A673 (cell line): ENCODE results near the gene PRKAA2. TPM values are rescaled to one million over a fixed set of nuclear protein-coding genes. Genes with fewer than 3 reads are reported as not detected.

Experiments used
- BruUV-seq: library from RNA; stranded (reverse); fragments of 400-500 nt; replicated peaks from 2 replicates; lab custom pipeline; 2021; lab: Mats Ljungman, UMichigan
- CTCF ChIA-PET: fragments of 300-600 bp; sonication (Branson Sonifier 250); formaldehyde crosslinking; loops from one replicate; lab custom pipeline; 2022; ENCODE audit warnings: antibody characterized with exemption; lab: Charles Lee
- POLR2A ChIA-PET: fragments of 300-600 bp; sonication (Branson Sonifier 250); formaldehyde crosslinking; loops from one replicate; lab custom pipeline; 2022; ENCODE audit warnings: antibody characterized with exemption; ENCODE audit not compliant: low non-redundant PET; lab: Charles Lee
- DNase-seq: peaks from one replicate; pipeline ENCODE4 v3.0.0-alpha.2; 2015; ENCODE audit warnings: low spot score
- H3K27ac ChIP-seq: fragments of 200-600 bp; sonication (generic); 2 replicates; pipeline ENCODE4 v1.5.1; 2016; ENCODE audit warnings: mixed run types, low read depth, mild to moderate bottlenecking, mixed read lengths, antibody characterized with exemption, low read length; ENCODE audit not compliant: poor library complexity, severe bottlenecking
- H3K27me3 ChIP-seq: fragments of 200-600 bp; sonication (generic); replicated peaks from 2 replicates; pipeline ENCODE4 v1.6.1; 2017; ENCODE audit warnings: mixed run types, low read depth, mild to moderate bottlenecking, mixed read lengths, antibody characterized with exemption, low read length; ENCODE audit not compliant: insufficient read depth, poor library complexity
- H3K36me3 ChIP-seq: fragments of 200-600 bp; sonication (generic); 2 replicates; pipeline ENCODE4 v1.6.1; 2016; ENCODE audit warnings: mixed run types, mild to moderate bottlenecking, mixed read lengths, antibody characterized with exemption, low read length; ENCODE audit not compliant: insufficient read depth, poor library complexity, severe bottlenecking
- H3K4me1 ChIP-seq: fragments of 200-600 bp; sonication (generic); 2 replicates; pipeline ENCODE4 v1.6.1; 2017; ENCODE audit warnings: mixed run types, mild to moderate bottlenecking, mixed read lengths, antibody characterized with exemption, low read length; ENCODE audit not compliant: insufficient read depth, poor library complexity, severe bottlenecking
- H3K4me3 ChIP-seq: fragments of 200-600 bp; sonication (generic); 2 replicates; pipeline ENCODE4 v1.5.1; 2016; ENCODE audit warnings: low read depth, mixed run types, mild to moderate bottlenecking, mixed read lengths, low read length; ENCODE audit not compliant: poor library complexity, severe bottlenecking
- H3K9me3 ChIP-seq: fragments of 200-600 bp; sonication (generic); 2 replicates; pipeline ENCODE4 v1.6.1; 2016; ENCODE audit warnings: mixed run types, low read depth, mild to moderate bottlenecking, mixed read lengths, antibody characterized with exemption, low read length; ENCODE audit not compliant: poor library complexity, severe bottlenecking
- CTCF ChIP-seq: fragments of 300-800, 200-600 bp; sonication (generic); conservative IDR thresholded peaks from 2 replicates; pipeline ENCODE4 v1.5.1; 2017; ENCODE audit warnings: low read depth, mild to moderate bottlenecking, antibody characterized with exemption, low read length, moderate library complexity, mixed read lengths
- EZH2 ChIP-seq: fragments of 200-600 bp; sonication (generic); IDR thresholded peaks from 2 replicates; pipeline ENCODE4 v1.6.1; 2017; ENCODE audit warnings: borderline replicate concordance, low read depth, mild to moderate bottlenecking, mixed read lengths, antibody characterized with exemption, low read length; ENCODE audit not compliant: poor library complexity, severe bottlenecking
- intact Hi-C: fragments of 100-400 bp; cut with micrococcal nuclease; formaldehyde crosslinking; loops from one replicate; pipeline ENCODE4 v1.10.0; 2022; ENCODE audit not compliant: unreplicated experiment
- total RNA-seq: library from RNA; stranded (reverse); gene quantifications from 2 replicates; pipeline ENCODE4 v1.2.3, GENCODE V29; 2021

The PRKAA2 gene
- total RNA-seq, 1 experiment from 2014 or later, result 0.11 TPM

DNA sequence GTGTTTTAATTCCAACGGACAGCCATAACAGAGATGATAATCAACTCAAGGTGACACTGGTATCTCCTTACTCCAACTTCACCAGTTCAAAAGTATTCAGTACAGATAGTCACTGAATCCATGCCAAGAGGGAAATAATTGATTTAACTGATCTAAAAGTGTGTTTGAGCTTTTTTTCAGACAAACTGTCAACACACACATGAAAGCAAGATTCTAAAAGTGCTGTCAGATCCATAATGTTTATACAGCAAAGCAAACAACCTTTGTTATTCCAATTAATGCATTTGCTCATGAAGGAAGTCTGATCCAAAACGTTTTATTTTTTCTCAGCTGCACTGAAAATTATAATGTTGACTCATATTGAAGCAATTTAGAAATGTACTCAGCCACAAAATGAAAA, 5.9 kb upstream of the PRKAA2 start:
- H3K4me3 ChIP-seq, result no peak overlapping the region
- ChIA-PET CTCF (no interaction called here), POLR2A (no interaction called here)
- no peak for TF ChIP-seq EZH2
- no peak for TF ChIP-seq CTCF
- no peaks in the 10 kb centered on the region for H3K36me3 ChIP-seq
- H3K9me3 ChIP-seq, result no peaks in the 10 kb centered on the region
- DNase-seq, result no peak
- peaks cover 30% of the 10 kb centered on the region for H3K27me3 ChIP-seq
- no TSS peak for BruUV-seq
- no peak overlapping the region for H3K27ac ChIP-seq
- intact Hi-C loops, result no loop called here
- H3K4me1 ChIP-seq, result no peaks in the 10 kb centered on the region

- Histone ChIP-seq H3K4me3 (no peak overlapping the region), H3K27ac (no peak overlapping the region)
Observed at GRCh38 chr1:56643661-56644060, 1.5 kb upstream of the PRKAA2 start.

DNA sequence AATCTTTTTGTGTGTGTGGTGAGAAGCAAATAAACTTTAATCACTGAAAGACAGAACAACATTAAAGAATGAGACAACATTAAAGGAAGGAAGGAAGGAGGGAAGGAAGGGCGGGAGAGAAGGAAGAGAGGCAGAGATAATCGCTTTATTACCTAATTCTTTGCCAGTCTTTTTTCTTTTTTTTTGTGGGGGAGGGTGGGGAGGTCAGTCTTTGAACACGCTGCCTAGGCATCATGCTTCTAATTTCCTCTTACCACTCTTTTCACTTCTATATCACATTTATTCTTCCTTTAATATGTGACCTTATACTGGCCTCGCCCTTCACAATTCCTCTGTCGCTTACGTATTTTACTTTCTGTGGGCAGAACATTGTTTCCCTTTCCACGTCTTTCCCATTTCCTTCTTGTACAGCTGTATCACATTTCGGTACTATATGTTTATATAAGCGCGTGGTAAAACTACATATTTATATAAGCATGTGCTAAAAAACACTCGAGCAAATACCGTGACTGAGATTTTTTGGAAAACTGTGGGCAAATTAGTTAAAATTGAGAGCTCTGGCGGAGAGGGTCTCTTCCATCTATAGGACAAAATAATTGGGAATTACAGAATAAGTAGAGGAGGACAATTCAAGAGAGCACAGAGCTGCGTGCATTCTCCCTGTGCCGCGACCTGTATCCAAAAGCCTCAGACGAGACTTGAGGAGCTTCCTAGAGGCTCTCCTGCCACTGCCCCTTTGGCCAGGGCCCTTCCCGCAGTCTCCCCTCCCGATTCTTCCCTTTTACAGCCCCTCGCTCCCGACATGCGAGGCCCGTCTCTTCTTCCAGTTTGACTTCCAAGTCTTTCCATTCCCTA, 823 bp upstream of the PRKAA2 start:
- Histone ChIP-seq H3K4me3 (peak overlapping the region; percentile 48), H3K4me1 (no peaks in the 10 kb centered on the region), H3K27me3 (peaks cover 63% of the 10 kb centered on the region), H3K9me3 (no peaks in the 10 kb centered on the region), H3K27ac (no peak overlapping the region), H3K36me3 (no peaks in the 10 kb centered on the region)
- TF ChIP-seq CTCF, result no peak
- TF ChIP-seq EZH2, result peak; percentile 66
- CTCF ChIA-PET, result no interaction called here
- DNase-seq, result no peak
- no TSS peak for BruUV-seq
- intact Hi-C loops, result no loop called here
- POLR2A ChIA-PET, result no interaction called here

More at GRCh38 chr1:56643661-56644060, 1.5 kb upstream of the PRKAA2 start:
- no peaks in the 10 kb centered on the region for H3K36me3 ChIP-seq
- no peaks in the 10 kb centered on the region for H3K9me3 ChIP-seq
- POLR2A ChIA-PET, result no interaction called here
- H3K27me3 ChIP-seq, result peaks cover 65% of the 10 kb centered on the region
- DNase-seq, result no peak
- BruUV-seq, result no TSS peak
- TF ChIP-seq EZH2 (no peak), CTCF (no peak)
- CTCF ChIA-PET, result no interaction called here
- H3K4me1 ChIP-seq, result no peaks in the 10 kb centered on the region
- intact Hi-C loops, result no loop called here
